HEK293 (cell line): ENCODE results near the gene URAD.
A peak's percentile ranks its signal among the peaks of the same experiment; 100 is the strongest.
"Not testable (repeated sequence)": the region's sequence is repeated elsewhere in the genome, so short reads cannot be mapped to it uniquely, and the experiment has no call there.

Experiments
- CTCF ChIA-PET: fragments of 350-600 bp; formaldehyde crosslinking; extraction: SDS; loops from one replicate; lab custom pipeline; 2021; ENCODE audit warnings: antibody characterized with exemption; lab: Yijun Ruan, JAX
- POLR2A ChIA-PET: fragments of 300-600 bp; formaldehyde crosslinking; extraction: SDS; loops from one replicate; lab custom pipeline; 2020; ENCODE audit warnings: antibody characterized with exemption, inconsistent platforms; lab: Yijun Ruan, JAX
- H3K27ac ChIP-seq: fragments of 200-500 bp; sonication (Bioruptor generic); 2 replicates; pipeline ENCODE4 v1.5.1; 2014; ENCODE audit warnings: low read depth, low read length, control low read depth, inconsistent platforms; ENCODE audit errors: extremely low read depth
- H3K36me3 ChIP-seq, 2 experiments: fragments of 200-500 bp in 1 of 2; sonication (Bioruptor generic) in 1 of 2; 1 replicate in 1 of 2; 2 replicates in 1 of 2; pipeline ENCODE4 v1.5.1; 2014 to 2017; ENCODE audit warnings: inconsistent platforms in 2 of 2, low read length in 2 of 2; ENCODE audit not compliant: control insufficient read depth in 2 of 2, insufficient read depth in 1 of 2
- H3K4me1 ChIP-seq: fragments of 200-500 bp; sonication (Bioruptor generic); 2 replicates; pipeline ENCODE4 v1.5.1; 2014; ENCODE audit warnings: mild to moderate bottlenecking, low read length, inconsistent platforms; ENCODE audit not compliant: control insufficient read depth, insufficient read depth
- H3K4me3 ChIP-seq: 2 replicates; pipeline ENCODE4 v1.5.1; 2011; ENCODE audit warnings: low read depth, mild to moderate bottlenecking, control low read depth, low read length, moderate library complexity
- H3K9me3 ChIP-seq: fragments of 200-500 bp; sonication (Bioruptor generic); 2 replicates; pipeline ENCODE4 v1.5.1; 2014; ENCODE audit warnings: low read depth, low read length, inconsistent platforms; ENCODE audit not compliant: control insufficient read depth, insufficient read depth
- BCL11B ChIP-seq: fragments of 450-650 bp; formaldehyde crosslinking; IDR thresholded peaks from 2 replicates; pipeline ENCODE4 v1.5.1; 2016; ENCODE audit warnings: low read depth, missing biosample characterization, missing genetic modification characterization
- GLIS1 ChIP-seq: fragments of 450-650 bp; formaldehyde crosslinking; IDR thresholded peaks from 2 replicates; pipeline ENCODE4 v1.5.1; 2016; ENCODE audit warnings: missing biosample characterization, missing genetic modification characterization
- HOXC10 ChIP-seq: sonication (generic); formaldehyde crosslinking; IDR thresholded peaks from 2 replicates; pipeline ENCODE4 v1.8.1; 2023; ENCODE audit warnings: mild to moderate bottlenecking, missing genetic modification reagents
- PRDM1 ChIP-seq: fragments of 450-650 bp; formaldehyde crosslinking; IDR thresholded peaks from 2 replicates; pipeline ENCODE4; 2016; ENCODE audit warnings: missing biosample characterization, missing genetic modification characterization
- PRDM6 ChIP-seq: fragments of 450-650 bp; formaldehyde crosslinking; IDR thresholded peaks from 2 replicates; pipeline ENCODE4 v1.5.1; 2017; ENCODE audit warnings: missing biosample characterization, missing genetic modification characterization
- ZNF133 ChIP-seq: fragments of 450-650 bp; formaldehyde crosslinking; IDR thresholded peaks from 2 replicates; pipeline ENCODE4 v1.5.1; 2016; ENCODE audit warnings: missing biosample characterization, missing genetic modification characterization
- ZNF394 ChIP-seq: fragments of 450-650 bp; formaldehyde crosslinking; IDR thresholded peaks from 2 replicates; pipeline ENCODE4 v1.5.1; 2016; ENCODE audit warnings: missing biosample characterization, missing genetic modification characterization, mild to moderate bottlenecking, moderate library complexity, borderline replicate concordance
- ZNF423 ChIP-seq: fragments of 450-650 bp; formaldehyde crosslinking; IDR thresholded peaks from 2 replicates; pipeline ENCODE4 v1.5.1; 2016; ENCODE audit warnings: missing biosample characterization, missing genetic modification characterization
- ZNF433 ChIP-seq: fragments of 450-650 bp; formaldehyde crosslinking; IDR thresholded peaks from 2 replicates; pipeline ENCODE4 v1.5.1; 2016; ENCODE audit warnings: missing biosample characterization, missing genetic modification characterization, low read depth
- ZNF488 ChIP-seq: fragments of 450-650 bp; formaldehyde crosslinking; IDR thresholded peaks from 2 replicates; pipeline ENCODE4 v1.5.1; 2016; ENCODE audit warnings: missing biosample characterization, missing genetic modification characterization
- ZNF660 ChIP-seq: fragments of 450-650 bp; IDR thresholded peaks from 2 replicates; pipeline ENCODE4 v1.5.1; 2018; ENCODE audit warnings: missing biosample characterization, mild to moderate bottlenecking, missing genetic modification characterization
- ZNF664 ChIP-seq: fragments of 450-650 bp; formaldehyde crosslinking; IDR thresholded peaks from 2 replicates; pipeline ENCODE4 v1.5.1; 2016; ENCODE audit warnings: missing biosample characterization, missing genetic modification characterization
- ZNF707 ChIP-seq: fragments of 450-650 bp; formaldehyde crosslinking; IDR thresholded peaks from 2 replicates; pipeline ENCODE4 v1.5.1; 2016; ENCODE audit warnings: missing biosample characterization, missing genetic modification characterization

The URAD gene

GRCh38 chr13:27964741-27965323, 23.7 kb downstream of the URAD start:
- TF ChIP-seq GLIS1 (peak; percentile 78), PRDM6 (tag by site-specific recombination) (no peak), ZNF664 (tag by site-specific recombination) (no peak), ZNF433 (no peak), ZNF488 (tag by site-specific recombination) (no peak), ZNF394 (tag by site-specific recombination) (no peak)
- TF ChIP-seq, all 188 proteins: peak for 1
- no peak overlapping the region for H3K27ac ChIP-seq
- H3K4me1 ChIP-seq: no peaks in the 10 kb centered on the region
- ChIA-PET CTCF (interaction anchor here (0.6 to 13.6 kb wide), 2 partner anchors 93 to 137 kb away, joined by 3 to 206 read pairs; no protein-coding TSS in a partner anchor), POLR2A (no interaction called here)
- H3K36me3 ChIP-seq: peaks cover 0 to 46% of the 10 kb centered on the region in 2 experiments; a peak in 2 of 3 replicates
- no peak overlapping the region for H3K4me3 ChIP-seq
- no peaks in the 10 kb centered on the region for H3K9me3 ChIP-seq

- CTCF ChIA-PET: interaction anchor here (0.6 to 13.6 kb wide), 4 partner anchors 10 to 602 kb away, joined by 3 to 206 read pairs (median 4); no protein-coding TSS in a partner anchor
Measured at GRCh38 chr13:27964206-27964605, 24.3 kb downstream of the URAD start.

GRCh38 chr13:27963491-27963890, 25.0 kb downstream of the URAD start:
- ChIA-PET POLR2A (no interaction called here), CTCF (interaction anchor here (1.2 to 13.6 kb wide), 3 partner anchors 9 to 601 kb away, joined by 3 to 206 read pairs (median 5); no protein-coding TSS in a partner anchor)
- H3K27ac ChIP-seq: no peak overlapping the region

More at GRCh38 chr13:27964206-27964605, 24.3 kb downstream of the URAD start:
- H3K4me3 ChIP-seq, POLR2A ChIA-PET, H3K4me1 ChIP-seq, H3K9me3 ChIP-seq, H3K27ac ChIP-seq: not testable (repeated sequence)
- H3K36me3 ChIP-seq: peaks cover 0 to 46% of the 10 kb centered on the region in 2 experiments; a peak in 2 of 3 replicates

GRCh38 chr13:27962982-27963381, 25.5 kb downstream of the URAD start:
- H3K36me3 ChIP-seq: peaks cover 0 to 46% of the 10 kb centered on the region in 2 experiments; a peak in 2 of 3 replicates
- H3K27ac ChIP-seq: no peak overlapping the region
- TF ChIP-seq PRDM1 (tag by site-specific recombination): 0 out of 2 replicates have a peak, but pooled peaks have one; percentile 14
- TF ChIP-seq ZNF707: no peak
- no peaks in the 10 kb centered on the region for H3K9me3 ChIP-seq
- CTCF ChIA-PET: interaction anchor here (1.2 to 13.6 kb wide), 4 partner anchors 8 to 601 kb away, joined by 3 to 206 read pairs (median 4); no protein-coding TSS in a partner anchor
- POLR2A ChIA-PET: no interaction called here
- H3K4me3 ChIP-seq: no peak overlapping the region
- H3K4me1 ChIP-seq: no peaks in the 10 kb centered on the region

More at GRCh38 chr13:27963491-27963890, 25.0 kb downstream of the URAD start:
- Histone ChIP-seq H3K4me1 (no peaks in the 10 kb centered on the region), H3K4me3 (no peak overlapping the region), H3K9me3 (no peaks in the 10 kb centered on the region), H3K36me3 (peaks cover 0 to 46% of the 10 kb centered on the region in 2 experiments; a peak in 2 of 3 replicates)
- no peak for TF ChIP-seq ZNF660 (tag by site-specific recombination)
- TF ChIP-seq BCL11B: no peak
- no peak for TF ChIP-seq PRDM1 (tag by site-specific recombination)
- TF ChIP-seq HOXC10 (CRISPR knock-in tag): no peak
- no peak for TF ChIP-seq ZNF423
- no peak for TF ChIP-seq ZNF133
